CD4-positive, alpha-beta T cell treated with Interleukin-15 for 4 hours (primary cell): ENCODE data around the gene OOEP.

ENCODE experiments used
- DNase-seq: peaks from one replicate; pipeline ENCODE4 v3.0.0-alpha.2; 2020; ENCODE audit warnings: low spot score

Gene OOEP

GRCh38 chr6:73364549-73364948, 5.1 kb downstream of the OOEP start:
- no peak for DNase-seq

GRCh38 chr6:73364121-73364520, 5.6 kb downstream of the OOEP start:
- DNase-seq = no peak

GRCh38 chr6:73363537-73363875, 6.2 kb downstream of the OOEP start:
- no peak for DNase-seq

GRCh38 chr6:73362869-73363536, 6.7 kb downstream of the OOEP start:
- no peak for DNase-seq

GRCh38 chr6:73362358-73362757, 7.3 kb downstream of the OOEP start, which contains the start of gene KHDC3L:
KHDC3L (plus strand) TSS chr6:73362658; CDS start chr6:73362730, 72 bp downstream.
- no peak for DNase-seq

GRCh38 chr6:73353636-73354593, 15.8 kb downstream of the OOEP start, which contains the start of gene DPPA5:
DPPA5 (minus strand) TSS chr6:73354276; CDS start chr6:73354225, 51 bp downstream.
- DNase-seq = no peak

- DNase-seq = no peak
These were observed 20.4 kb downstream of the OOEP start for GRCh38 chr6:73349311-73349710.

- no peak for DNase-seq
These were observed 21.0 kb downstream of the OOEP start for GRCh38 chr6:73348550-73349204.

GRCh38 chr6:73343164-73343563, 26.5 kb downstream of the OOEP start:
- DNase-seq = no peak

GRCh38 chr6:73342174-73342573, 27.5 kb downstream of the OOEP start:
- DNase-seq = no peak

- DNase-seq = no peak
These were observed 28.4 kb downstream of the OOEP start for GRCh38 chr6:73341335-73341734.

- DNase-seq = no peak
These were observed 29.6 kb downstream of the OOEP start for GRCh38 chr6:73340048-73340447.

GRCh38 chr6:73339340-73339739, 30.4 kb downstream of the OOEP start:
- no peak for DNase-seq

GRCh38 chr6:73329201-73329600, 40.5 kb downstream of the OOEP start:
- no peak for DNase-seq

- no peak for DNase-seq
These were observed 40.9 kb downstream of the OOEP start for GRCh38 chr6:73328790-73329189.

- DNase-seq = no peak
These were observed 44.0 kb downstream of the OOEP start for GRCh38 chr6:73325656-73326055.

- DNase-seq = no peak
These were observed 46.4 kb downstream of the OOEP start for GRCh38 chr6:73323323-73323722.
